Measurements from ENCODE around the gene TRMT10B. TPM values are rescaled to one million over a fixed set of nuclear protein-coding genes. Genes with fewer than 3 reads are reported as not detected.
"Not testable (repeated sequence)": the region's sequence is repeated elsewhere in the genome, so short reads cannot be mapped to it uniquely, and the experiment has no call there.

TRMT10B gene
- total and polyA plus RNA-seq, 2 experiments from 2014 or later, result 3.0 to 4.1 TPM

DNA sequence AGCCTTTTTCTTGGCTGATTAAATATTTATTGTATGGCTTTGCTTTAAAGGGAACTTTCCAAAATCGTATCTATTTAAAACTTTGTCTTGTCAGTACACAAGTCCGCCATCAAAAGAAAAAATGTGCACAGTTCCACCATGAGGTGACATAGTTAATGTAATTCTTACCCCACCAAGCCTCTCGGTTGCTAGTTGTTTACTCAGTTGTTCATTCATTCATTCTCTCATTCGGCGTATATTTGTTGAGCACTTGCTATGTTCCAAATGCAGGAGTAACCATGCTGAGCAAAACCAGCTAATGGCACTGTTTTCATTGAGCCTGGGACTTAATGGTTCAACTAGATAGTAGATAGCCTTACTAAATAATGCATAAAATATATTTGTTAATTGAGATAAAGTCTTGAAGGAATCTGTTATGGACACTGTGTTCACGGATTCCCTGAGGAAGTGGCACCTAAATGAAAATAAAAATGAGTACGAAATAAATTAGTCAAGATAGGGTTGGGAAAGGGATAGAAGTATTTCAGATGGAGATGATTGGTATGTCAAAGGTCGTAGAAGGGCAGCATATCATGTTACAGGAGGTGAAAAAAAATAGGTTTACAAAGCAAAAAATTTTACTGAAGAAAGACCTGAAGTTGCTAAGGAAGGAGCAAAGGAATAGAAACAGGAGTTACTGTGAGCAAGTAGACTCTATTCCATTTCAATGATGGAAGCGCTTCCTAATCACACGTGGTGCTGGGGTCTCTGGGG is 48.5 kb downstream of the TRMT10B start:
- TF ChIP-seq, protein P1, sequence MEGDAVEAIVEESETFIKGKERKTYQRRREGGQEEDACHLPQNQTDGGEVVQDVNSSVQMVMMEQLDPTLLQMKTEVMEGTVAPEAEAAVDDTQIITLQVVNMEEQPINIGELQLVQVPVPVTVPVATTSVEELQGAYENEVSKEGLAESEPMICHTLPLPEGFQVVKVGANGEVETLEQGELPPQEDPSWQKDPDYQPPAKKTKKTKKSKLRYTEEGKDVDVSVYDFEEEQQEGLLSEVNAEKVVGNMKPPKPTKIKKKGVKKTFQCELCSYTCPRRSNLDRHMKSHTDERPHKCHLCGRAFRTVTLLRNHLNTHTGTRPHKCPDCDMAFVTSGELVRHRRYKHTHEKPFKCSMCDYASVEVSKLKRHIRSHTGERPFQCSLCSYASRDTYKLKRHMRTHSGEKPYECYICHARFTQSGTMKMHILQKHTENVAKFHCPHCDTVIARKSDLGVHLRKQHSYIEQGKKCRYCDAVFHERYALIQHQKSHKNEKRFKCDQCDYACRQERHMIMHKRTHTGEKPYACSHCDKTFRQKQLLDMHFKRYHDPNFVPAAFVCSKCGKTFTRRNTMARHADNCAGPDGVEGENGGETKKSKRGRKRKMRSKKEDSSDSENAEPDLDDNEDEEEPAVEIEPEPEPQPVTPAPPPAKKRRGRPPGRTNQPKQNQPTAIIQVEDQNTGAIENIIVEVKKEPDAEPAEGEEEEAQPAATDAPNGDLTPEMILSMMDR (IDR thresholded peaks at IDR 0.05; ENCODE audit: poor library complexity), result no peak
- TF ChIP-seq EZH2phosphoT487 (IDR thresholded peaks at IDR 0.05; ENCODE audit: low read depth, severe bottlenecking, unreplicated experiment) (no peak), EZH2 (IDR thresholded peaks at IDR 0.05; ENCODE audit: borderline replicate concordance) (no peak)
- H3K79me2 ChIP-seq, result peaks cover 61% of the 10 kb centered on the region
- no peaks in the 10 kb centered on the region for H3K9me2 ChIP-seq (replicated peaks; ENCODE audit: insufficient read depth)
- no peaks in the 10 kb centered on the region for H3K27me3 ChIP-seq
- peaks cover 16% of the 10 kb centered on the region for H3K4me1 ChIP-seq (ENCODE audit: insufficient read depth)
- H3K36me3 ChIP-seq (replicated peaks; ENCODE audit: insufficient read depth, low read depth), result no peaks in the 10 kb centered on the region
- H3K4me2 ChIP-seq, result peak overlapping the region; percentile 91
- no peaks in the 10 kb centered on the region for H3K9me3 ChIP-seq (ENCODE audit: low read depth)
- WGBS (ENCODE audit: low lambda C conversion rate, missing lambda C conversion rate), result 55% methylated on average over 10 of the region's 10 CpGs
- no peak for DNase-seq (ENCODE audit: low spot score)
- peaks cover 51% of the 10 kb centered on the region for H4K20me1 ChIP-seq (ENCODE audit: insufficient read depth, poor library complexity, severe bottlenecking)
- H3K4me3 ChIP-seq, result peak overlapping the region; percentile 95
- peak overlapping the region; percentile 98 for H3K27ac ChIP-seq
- H2AFZ ChIP-seq, result no peak overlapping the region

GRCh38 chr9:37806271-37806670 is 52.7 kb downstream of the TRMT10B start:
- Histone ChIP-seq H3K9me2 (replicated peaks; ENCODE audit: insufficient read depth) (no peaks in the 10 kb centered on the region), H2AFZ (no peak overlapping the region), H3K36me3 (replicated peaks; ENCODE audit: insufficient read depth, low read depth) (no peaks in the 10 kb centered on the region), H3K79me2 (peaks cover 95% of the 10 kb centered on the region), H3K27ac (no peak overlapping the region), H3K4me1 (ENCODE audit: insufficient read depth) (peaks cover 16% of the 10 kb centered on the region), H3K4me2 (no peak overlapping the region), H3K9me3 (ENCODE audit: low read depth) (no peaks in the 10 kb centered on the region), H3K4me3 (no peak overlapping the region), H3K27me3 (no peaks in the 10 kb centered on the region), H4K20me1 (ENCODE audit: insufficient read depth, poor library complexity, severe bottlenecking) (peaks cover 56% of the 10 kb centered on the region)
- WGBS (ENCODE audit: low lambda C conversion rate, missing lambda C conversion rate), result 64% methylated on average over 4 of the region's 4 CpGs
- no peak for DNase-seq (ENCODE audit: low spot score)
- TF ChIP-seq EZH2 (IDR thresholded peaks at IDR 0.05; ENCODE audit: borderline replicate concordance) (no peak), EZH2phosphoT487 (IDR thresholded peaks at IDR 0.05; ENCODE audit: low read depth, severe bottlenecking, unreplicated experiment) (no peak)
- TF ChIP-seq, protein P1 (IDR thresholded peaks at IDR 0.05; ENCODE audit: poor library complexity), result no peak

DNA sequence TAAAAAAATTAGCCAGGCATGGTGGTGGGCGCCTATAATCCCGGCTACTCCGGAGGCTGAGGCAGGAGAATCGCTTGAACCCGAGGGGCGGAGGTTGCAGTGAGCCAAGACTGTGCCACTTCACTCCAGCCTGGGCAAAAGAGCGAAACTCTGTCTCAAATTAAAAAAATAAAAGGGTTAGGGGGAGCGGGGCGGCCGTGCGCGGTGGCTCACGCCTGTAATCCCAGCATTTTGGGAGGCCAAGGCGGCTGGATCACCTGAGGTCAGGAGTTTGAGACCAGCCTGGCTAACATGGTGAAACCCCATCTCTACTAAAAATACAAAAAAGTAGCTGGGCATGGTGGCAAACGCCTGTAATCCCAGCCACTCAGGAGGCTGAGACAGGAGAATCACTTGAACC is 56.1 kb downstream of the TRMT10B start:
- not testable (repeated sequence) for H3K36me3 ChIP-seq (replicated peaks; ENCODE audit: insufficient read depth, low read depth); H3K4me1 ChIP-seq (ENCODE audit: insufficient read depth); H3K4me3 ChIP-seq; H3K9me2 ChIP-seq (replicated peaks; ENCODE audit: insufficient read depth); H3K4me2 ChIP-seq; DNase-seq (ENCODE audit: low spot score); H3K27ac ChIP-seq; H3K9me3 ChIP-seq (ENCODE audit: low read depth); H2AFZ ChIP-seq; H3K27me3 ChIP-seq
- 100% methylated on average over 15 of the region's 15 CpGs for WGBS (ENCODE audit: low lambda C conversion rate, missing lambda C conversion rate)
- peaks cover 92% of the 10 kb centered on the region for H3K79me2 ChIP-seq
- H4K20me1 ChIP-seq (ENCODE audit: insufficient read depth, poor library complexity, severe bottlenecking), result peaks cover 29% of the 10 kb centered on the region

- TF ChIP-seq, protein P1 (IDR thresholded peaks at IDR 0.05; ENCODE audit: poor library complexity), result no peak
- TF ChIP-seq EZH2 (IDR thresholded peaks at IDR 0.05; ENCODE audit: borderline replicate concordance), result no peak
- TF ChIP-seq EZH2phosphoT487 (IDR thresholded peaks at IDR 0.05; ENCODE audit: low read depth, severe bottlenecking, unreplicated experiment), result no peak
- no peak overlapping the region for H3K4me3 ChIP-seq
- DNase-seq (ENCODE audit: low spot score), result no peak
- H4K20me1 ChIP-seq (ENCODE audit: insufficient read depth, poor library complexity, severe bottlenecking), result peaks cover 13% of the 10 kb centered on the region
- no peak overlapping the region for H3K27ac ChIP-seq
- H3K36me3 ChIP-seq (replicated peaks; ENCODE audit: insufficient read depth, low read depth), result no peaks in the 10 kb centered on the region
- no peaks in the 10 kb centered on the region for H3K4me1 ChIP-seq (ENCODE audit: insufficient read depth)
- no peaks in the 10 kb centered on the region for H3K9me2 ChIP-seq (replicated peaks; ENCODE audit: insufficient read depth)
- H3K79me2 ChIP-seq, result peaks cover 90% of the 10 kb centered on the region
- 94% methylated on average over 6 of the region's 6 CpGs for WGBS (ENCODE audit: low lambda C conversion rate, missing lambda C conversion rate)
- no peaks in the 10 kb centered on the region for H3K9me3 ChIP-seq (ENCODE audit: low read depth)
- H2AFZ ChIP-seq, result no peak overlapping the region
- H3K27me3 ChIP-seq, result no peaks in the 10 kb centered on the region
- H3K4me2 ChIP-seq, result no peak overlapping the region
Measured at GRCh38 chr9:37811906-37812476, 58.4 kb downstream of the TRMT10B start.
